HepG2 (cell line): Measurements from ENCODE around the gene HPS4. TPM values are rescaled to one million over a fixed set of nuclear protein-coding genes. Genes with fewer than 3 reads are reported as not detected.

Source experiments
- ATAC-seq: fragments of 200-7000 bp; cut with Tn5 transposase; 3 replicates; pipeline ENCODE4 v1.9.1; 2020; ENCODE audit warnings: mild to moderate bottlenecking, moderate library complexity
- BruUV-seq: library from RNA; stranded (reverse); fragments of 400-500 nt; replicated peaks from 2 replicates; lab custom pipeline; 2021; lab: Mats Ljungman, UMichigan
- CTCF ChIA-PET: fragments of 300-600 bp; formaldehyde crosslinking; extraction: SDS; loops from one replicate; lab custom pipeline; 2021; ENCODE audit warnings: low total read pairs, inconsistent platforms, low intra/inter-chr PET ratio; lab: Yijun Ruan, JAX
- POLR2A ChIA-PET: fragments of 350-600 bp; sonication (Branson Sonifier 250); formaldehyde crosslinking; loops from one replicate; lab custom pipeline; 2020; ENCODE audit warnings: antibody characterized with exemption, inconsistent platforms; lab: Yijun Ruan, JAX
- DNase-seq: peaks from one replicate; pipeline ENCODE4 v3.0.0-alpha.2; 2015; ENCODE audit warnings: low spot score
- FAIRE-seq: peaks from 3 replicates; lab custom pipeline; 2011; peaks lifted over from hg19 to GRCh38; lab: Jason Lieb, UNC
- H2AFZ ChIP-seq: one replicate; pipeline ENCODE4 v1.6.1; 2011; ENCODE audit warnings: low read length, inconsistent platforms
- H3K27ac ChIP-seq: fragments of 300-600 bp; 3 replicates; pipeline ENCODE4 v1.8.0; 2011; ENCODE audit warnings: mixed run types, mild to moderate bottlenecking, mixed read lengths, low read length, inconsistent platforms; ENCODE audit not compliant: insufficient read depth; ENCODE audit errors: extremely low read length
- H3K27me3 ChIP-seq, 2 experiments: fragments of 200-600 bp in 1 of 2; 2 replicates in 1 of 2; 3 replicates in 1 of 2; pipeline versions ENCODE4 v1.6.0 to v1.8.0; 2011; ENCODE audit warnings: low read length in 2 of 2, mild to moderate bottlenecking in 2 of 2, moderate library complexity in 2 of 2, inconsistent platforms in 1 of 2; ENCODE audit not compliant: insufficient read depth in 2 of 2, control insufficient read depth in 1 of 2
- H3K36me3 ChIP-seq, 2 experiments: fragments of 200-600 bp in 1 of 2; replicated peaks in 1 of 2; 2 replicates in 1 of 2; 3 replicates in 1 of 2; pipeline versions ENCODE4 v1.5.1 to v1.8.0; 2011; ENCODE audit warnings: low read length in 2 of 2, inconsistent platforms in 1 of 2; ENCODE audit not compliant: insufficient read depth in 2 of 2, control insufficient read depth in 1 of 2
- H3K4me1 ChIP-seq: 2 replicates; pipeline ENCODE4 v1.5.1; 2012; ENCODE audit warnings: low read length, inconsistent platforms; ENCODE audit not compliant: insufficient read depth
- H3K4me2 ChIP-seq: 2 replicates; pipeline ENCODE4 v1.6.0; 2011; ENCODE audit warnings: low read depth, low read length, inconsistent platforms
- H3K4me3 ChIP-seq, 3 experiments: fragments of 200-600 bp in 1 of 3; sonication (generic), shearing (Covaris generic) in 1 of 3; replicated peaks in 1 of 3; 2 replicates each; pipeline ENCODE4 v1.5.1; 2011 to 2016; ENCODE audit warnings: low read length in 3 of 3, inconsistent platforms in 2 of 3, low read depth in 2 of 3, mild to moderate bottlenecking in 2 of 3, control low read depth in 1 of 3, mixed read lengths in 1 of 3; ENCODE audit not compliant: insufficient read depth in 1 of 3
- H3K79me2 ChIP-seq: one replicate; pipeline ENCODE4 v1.6.1; 2011; ENCODE audit warnings: low read length, inconsistent platforms; ENCODE audit not compliant: insufficient read depth
- H3K9ac ChIP-seq: 2 replicates; pipeline ENCODE4 v1.6.0; 2011; ENCODE audit warnings: mild to moderate bottlenecking, low read depth, low read length, inconsistent platforms; ENCODE audit not compliant: insufficient read depth
- H3K9me3 ChIP-seq: 2 replicates; pipeline ENCODE4 v1.5.1; 2012; ENCODE audit warnings: mild to moderate bottlenecking, low read length
- H4K20me1 ChIP-seq: 2 replicates; pipeline ENCODE4 v1.6.0; 2011; ENCODE audit warnings: inconsistent platforms, mild to moderate bottlenecking, low read length, moderate library complexity; ENCODE audit not compliant: insufficient read depth
- CBX2 ChIP-seq, 2 experiments: fragments of 200-600 bp in 1 of 2; sonication (generic); formaldehyde crosslinking in 1 of 2; IDR thresholded peaks; 2 replicates each; pipeline versions ENCODE4 v1.7.0 to v1.8.1; 2018 to 2022; ENCODE audit warnings: low read depth in 2 of 2, low read length in 1 of 2, mild to moderate bottlenecking in 1 of 2, missing genetic modification reagents in 1 of 2
- CEBPB ChIP-seq: IDR thresholded peaks from 2 replicates; pipeline ENCODE4 v1.6.1; 2011; ENCODE audit warnings: low read depth, low read length, improper control_type of control experiment, borderline replicate concordance
- ERF ChIP-seq: IDR thresholded peaks from 2 replicates; pipeline ENCODE4 v1.6.1; 2018; ENCODE audit warnings: missing biosample characterization, missing genetic modification reagents
- KLF12 ChIP-seq: sonication (generic); formaldehyde crosslinking; IDR thresholded peaks from 2 replicates; pipeline ENCODE4 v1.4.0; 2020; ENCODE audit warnings: missing genetic modification reagents, borderline replicate concordance
- KLF9 ChIP-seq: IDR thresholded peaks from 2 replicates; pipeline ENCODE4 v1.6.1; 2016; ENCODE audit warnings: low read depth
- MLLT10 ChIP-seq: sonication (generic); formaldehyde crosslinking; IDR thresholded peaks from 2 replicates; pipeline ENCODE4 v1.4.0; 2020; ENCODE audit warnings: missing genetic modification reagents
- USF2 ChIP-seq, 2 experiments: sonication (generic) in 1 of 2; formaldehyde crosslinking in 1 of 2; IDR thresholded peaks; 2 replicates each; pipeline versions ENCODE4 v1.5.1 to v1.6.1; 2011 to 2020; ENCODE audit warnings: borderline replicate concordance in 1 of 2, low read depth in 1 of 2, low read length in 1 of 2, mild to moderate bottlenecking in 1 of 2, missing genetic modification reagents in 1 of 2, moderate library complexity in 1 of 2
- ZNF3 ChIP-seq: IDR thresholded peaks from 2 replicates; pipeline ENCODE4 v1.7.0; 2017; ENCODE audit warnings: inconsistent platforms
- ZNF343 ChIP-seq: sonication (generic); formaldehyde crosslinking; IDR thresholded peaks from 2 replicates; pipeline ENCODE4 v1.4.0; 2020; ENCODE audit warnings: mild to moderate bottlenecking, missing genetic modification reagents
- ZNF564 ChIP-seq: sonication (generic); formaldehyde crosslinking; IDR thresholded peaks from 2 replicates; pipeline ENCODE4 v1.8.1; 2023; ENCODE audit warnings: mild to moderate bottlenecking, missing genetic modification reagents
- WGBS: methylation state at CpG from one replicate; pipeline ENCODE4 v1.1.6; 2017; ENCODE audit warnings: low lambda C conversion rate; 5-methylcytosine and 5-hydroxymethylcytosine counted together
- in situ Hi-C: cut with HindIII; loops from 2 replicates; pipeline ENCODE4 v1.10.0; 2017; ENCODE audit warnings: low pct_unique_long_range_greater_than_20kb; ENCODE audit not compliant: extremely low pct_ligation_motif_present
- intact Hi-C: fragments of 100-400 bp; cut with micrococcal nuclease; formaldehyde crosslinking; loops from one replicate; pipeline ENCODE4 v1.10.0; 2022; ENCODE audit not compliant: unreplicated experiment
- polyA plus RNA-seq, 8 experiments: library from polyadenylated mRNA; depleted of rRNA in 3 of 8; stranded (reverse) in 7 of 8; unstranded in 1 of 8; fragments of >200 nt; fragmentation: Illumina TruSeq in 4 of 8; extraction: Trizol in 4 of 8; gene quantifications; 2 replicates each; pipeline versions ENCODE4 v1.2.1 to v1.2.3, GENCODE V29; 2011 to 2016; ENCODE audit warnings: low read depth in 4 of 8, missing spikeins in 1 of 8, mixed read lengths in 1 of 8; ENCODE audit not compliant: insufficient read depth in 1 of 8
- total RNA-seq, 5 experiments: library from RNA; depleted of rRNA; stranded (reverse); fragments of >200 nt; fragmentation: Illumina TruSeq; extraction: Trizol; gene quantifications; 2 replicates each; pipeline ENCODE4 v1.2.3, GENCODE V29; 2016; ENCODE audit warnings: low read depth in 1 of 5
- TF ChIP-seq, protein P1 (sequence below): sonication (generic); formaldehyde crosslinking; IDR thresholded peaks from 2 replicates; pipeline ENCODE4 v1.4.0; 2020; ENCODE audit warnings: missing genetic modification reagents; ENCODE audit errors: not compliant biosample characterization
- TF ChIP-seq, protein P2 (sequence below): fragments of 450-650 bp; IDR thresholded peaks from 2 replicates; pipeline ENCODE4 v1.6.1; 2016
- TF ChIP-seq, protein P3 (sequence below): sonication (generic); formaldehyde crosslinking; IDR thresholded peaks from 2 replicates; pipeline ENCODE4 v1.8.0; 2022; ENCODE audit warnings: mild to moderate bottlenecking, missing genetic modification reagents, moderate library complexity

Gene HPS4
- total and polyA plus RNA-seq, 2 of the 13 experiments (the other 11 are each of a cell fraction or from before 2014, with no cell fraction given) = 27.4 to 34.0 TPM

DNA sequence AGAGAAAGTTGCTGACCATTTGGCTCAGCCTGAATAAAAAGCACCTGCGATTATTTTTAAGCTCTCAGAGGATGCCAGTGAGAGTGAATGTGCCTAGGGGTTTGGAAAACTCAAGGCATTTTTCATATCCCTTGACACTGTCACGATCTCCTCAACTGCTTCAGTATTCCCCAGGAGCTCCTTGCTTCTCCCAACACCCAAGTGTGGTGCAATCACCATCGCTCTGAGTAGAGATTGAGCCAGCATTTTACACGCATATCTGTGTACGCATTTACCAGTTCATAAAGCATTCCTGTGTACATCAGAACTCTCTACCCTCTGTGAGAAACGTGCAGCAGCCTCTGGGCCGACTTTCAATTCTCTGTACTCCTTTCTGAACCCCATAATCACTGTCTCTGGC is 1.4 kb upstream of the HPS4 start:
- no peak for FAIRE-seq

DNA sequence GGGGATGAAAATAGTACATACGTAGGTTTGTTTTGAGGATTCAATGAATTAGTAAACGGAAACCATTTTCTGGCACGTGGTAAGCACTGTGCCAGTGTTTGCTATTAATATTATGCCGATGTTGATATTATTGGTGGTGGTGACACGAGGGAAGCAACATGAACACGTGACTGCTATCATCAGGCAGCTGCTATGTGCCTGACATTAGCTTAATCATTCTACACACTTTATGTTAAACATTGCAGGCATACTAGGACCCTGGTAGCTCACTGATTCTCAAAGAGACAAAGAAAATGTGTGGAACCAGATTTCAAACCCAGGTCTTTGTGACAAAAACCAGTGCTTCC is 750 bp upstream of the HPS4 start:
- Histone ChIP-seq H3K4me3 (peak overlapping the region; percentile 79 to 94 (median 91)), H4K20me1 (no peaks in the 10 kb centered on the region), H2AFZ (no peak overlapping the region), H3K27me3 (no peaks in the 10 kb centered on the region; a peak in 1 of 5 replicates), H3K36me3 (peaks cover 5 to 16% of the 10 kb centered on the region in 2 experiments), H3K4me1 (peaks cover 70% of the 10 kb centered on the region), H3K79me2 (peaks cover 57% of the 10 kb centered on the region), H3K4me2 (peak overlapping the region; percentile 93), H3K9ac (peak overlapping the region; percentile 95), H3K9me3 (no peaks in the 10 kb centered on the region), H3K27ac (peak overlapping the region; percentile 91)
- intact Hi-C loops = no loop called here
- WGBS = 7% methylated on average over 6 of the region's 6 CpGs
- FAIRE-seq = no peak
- DNase-seq = no peak
- in situ Hi-C loops = no loop called here
- ATAC-seq = no peak
- POLR2A ChIA-PET = interaction anchor here (1.0 to 3.4 kb wide), 8 partner anchors 10 to 102 kb away, joined by 3 to 27 read pairs (median 7); partner anchors contain the start of gene TFIP11
- BruUV-seq = TSS peak; percentile 69
- CTCF ChIA-PET = no interaction called here
- TF ChIP-seq MLLT10 (CRISPR knock-in tag) (no peak), KLF12 (no peak), KLF9 (CRISPR knock-in tag) (no peak), ZNF343 (no peak), ZNF564 (CRISPR knock-in tag) (no peak), USF2 (IDR thresholded peaks at IDR 0.05; ENCODE audit: low read depth, low read length) (peak; percentile 61), USF2 (CRISPR knock-in tag; IDR thresholded peaks at IDR 0.05; ENCODE audit: borderline replicate concordance) (no peak; the same call in 1 of the 2 replicates), CBX2 (IDR thresholded peaks at IDR 0.05; ENCODE audit: low read depth, low read length) (no peak), CBX2 (CRISPR knock-in tag; IDR thresholded peaks at IDR 0.05; ENCODE audit: low read depth) (no peak)
- TF ChIP-seq, protein P1, sequence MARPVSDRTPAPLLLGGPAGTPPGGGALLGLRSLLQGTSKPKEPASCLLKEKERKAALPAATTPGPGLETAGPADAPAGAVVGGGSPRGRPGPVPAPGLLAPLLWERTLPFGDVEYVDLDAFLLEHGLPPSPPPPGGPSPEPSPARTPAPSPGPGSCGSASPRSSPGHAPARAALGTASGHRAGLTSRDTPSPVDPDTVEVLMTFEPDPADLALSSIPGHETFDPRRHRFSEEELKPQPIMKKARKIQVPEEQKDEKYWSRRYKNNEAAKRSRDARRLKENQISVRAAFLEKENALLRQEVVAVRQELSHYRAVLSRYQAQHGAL (CRISPR knock-in tag) = no peak
- TF ChIP-seq, protein P2, sequence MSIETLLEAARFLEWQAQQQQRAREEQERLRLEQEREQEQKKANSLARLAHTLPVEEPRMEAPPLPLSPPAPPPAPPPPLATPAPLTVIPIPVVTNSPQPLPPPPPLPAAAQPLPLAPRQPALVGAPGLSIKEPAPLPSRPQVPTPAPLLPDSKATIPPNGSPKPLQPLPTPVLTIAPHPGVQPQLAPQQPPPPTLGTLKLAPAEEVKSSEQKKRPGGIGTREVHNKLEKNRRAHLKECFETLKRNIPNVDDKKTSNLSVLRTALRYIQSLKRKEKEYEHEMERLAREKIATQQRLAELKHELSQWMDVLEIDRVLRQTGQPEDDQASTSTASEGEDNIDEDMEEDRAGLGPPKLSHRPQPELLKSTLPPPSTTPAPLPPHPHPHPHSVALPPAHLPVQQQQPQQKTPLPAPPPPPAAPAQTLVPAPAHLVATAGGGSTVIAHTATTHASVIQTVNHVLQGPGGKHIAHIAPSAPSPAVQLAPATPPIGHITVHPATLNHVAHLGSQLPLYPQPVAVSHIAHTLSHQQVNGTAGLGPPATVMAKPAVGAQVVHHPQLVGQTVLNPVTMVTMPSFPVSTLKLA = peak; percentile 92
- TF ChIP-seq, protein P3, sequence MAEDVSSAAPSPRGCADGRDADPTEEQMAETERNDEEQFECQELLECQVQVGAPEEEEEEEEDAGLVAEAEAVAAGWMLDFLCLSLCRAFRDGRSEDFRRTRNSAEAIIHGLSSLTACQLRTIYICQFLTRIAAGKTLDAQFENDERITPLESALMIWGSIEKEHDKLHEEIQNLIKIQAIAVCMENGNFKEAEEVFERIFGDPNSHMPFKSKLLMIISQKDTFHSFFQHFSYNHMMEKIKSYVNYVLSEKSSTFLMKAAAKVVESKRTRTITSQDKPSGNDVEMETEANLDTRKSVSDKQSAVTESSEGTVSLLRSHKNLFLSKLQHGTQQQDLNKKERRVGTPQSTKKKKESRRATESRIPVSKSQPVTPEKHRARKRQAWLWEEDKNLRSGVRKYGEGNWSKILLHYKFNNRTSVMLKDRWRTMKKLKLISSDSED = no peak

More for the DNA sequence above, 1.4 kb upstream of the HPS4 start:
- Histone ChIP-seq H3K36me3 (peaks cover 5 to 18% of the 10 kb centered on the region in 2 experiments), H4K20me1 (no peaks in the 10 kb centered on the region), H3K27me3 (no peaks in the 10 kb centered on the region; a peak in 1 of 5 replicates), H3K9me3 (no peaks in the 10 kb centered on the region), H3K4me2 (peak overlapping the region; percentile 93), H3K4me3 (peak overlapping the region in 2 of 3 experiments; percentile 91 to 94; a peak in 2 of 6 replicates), H3K9ac (peak overlapping the region; percentile 95), H2AFZ (no peak overlapping the region), H3K79me2 (peaks cover 51% of the 10 kb centered on the region), H3K27ac (peak overlapping the region; percentile 3), H3K4me1 (peaks cover 76% of the 10 kb centered on the region)
- no peak for ATAC-seq
- no peak for DNase-seq
- WGBS = 29% methylated on average over 7 of the region's 7 CpGs
- CTCF ChIA-PET = no interaction called here
- in situ Hi-C loops (no loop called here), intact Hi-C loops (no loop called here)
- POLR2A ChIA-PET = interaction anchor here (3.4 kb wide), 1 partner anchor 23 kb away, joined by 10 read pairs; no protein-coding TSS in a partner anchor
- peak; percentile 36; the same call in 1 of the 2 replicates for TF ChIP-seq CEBPB
- TF ChIP-seq ZNF3 (CRISPR knock-in tag) = no peak
- no peak for TF ChIP-seq ERF (CRISPR knock-in tag)
- BruUV-seq = no TSS peak
